IMR-90 (cell line): ENCODE measurements around the gene C1orf167. TPM values are rescaled to one million over a fixed set of nuclear protein-coding genes. Genes with fewer than 3 reads are reported as not detected.

Experiments used
- ATAC-seq: fragments of 200-7000 bp; cut with Tn5 transposase; 2 replicates; pipeline ENCODE4 v1.9.1; 2020; ENCODE audit warnings: low read depth, mild to moderate bottlenecking, moderate library complexity
- BruUV-seq: library from RNA; stranded (reverse); fragments of 400-500 nt; replicated peaks from 2 replicates; lab custom pipeline; 2021; lab: Mats Ljungman, UMichigan
- CTCF ChIA-PET: fragments of 300-600 bp; formaldehyde crosslinking; extraction: SDS; loops from one replicate; lab custom pipeline; 2021; ENCODE audit warnings: antibody characterized with exemption; lab: Yijun Ruan, JAX
- POLR2A ChIA-PET: fragments of 300-600 bp; sonication (Branson Sonifier 250); formaldehyde crosslinking; loops from one replicate; lab custom pipeline; 2022; ENCODE audit warnings: antibody characterized with exemption; ENCODE audit not compliant: unreplicated experiment; lab: Charles Lee
- DNase-seq: peaks from one replicate; pipeline ENCODE4 v3.0.0; 2013
- H2AFZ ChIP-seq: replicated peaks from 2 replicates; pipeline ENCODE3; 2013; ENCODE audit warnings: low read length, mild to moderate bottlenecking; ENCODE audit not compliant: poor library complexity
- H2AK5ac ChIP-seq: 2 replicates; pipeline ENCODE4 v1.6.1; 2013; ENCODE audit warnings: low read depth, low read length, inconsistent platforms
- H2AK9ac ChIP-seq: replicated peaks from 2 replicates; pipeline ENCODE3; 2013; ENCODE audit warnings: mild to moderate bottlenecking, low read depth, low read length, moderate library complexity; ENCODE audit not compliant: poor library complexity
- H2BK120ac ChIP-seq: 2 replicates; pipeline ENCODE4 v1.6.1; 2013; ENCODE audit warnings: low read depth, low read length, inconsistent platforms
- H2BK15ac ChIP-seq: 3 replicates; pipeline ENCODE4 v1.6.1; 2013; ENCODE audit warnings: low read depth, low read length, inconsistent platforms
- H2BK20ac ChIP-seq: 2 replicates; pipeline ENCODE4 v1.6.1; 2013; ENCODE audit warnings: low read depth, mild to moderate bottlenecking, inconsistent platforms, low read length, moderate library complexity
- H2BK5ac ChIP-seq: 2 replicates; pipeline ENCODE4 v1.6.1; 2013; ENCODE audit warnings: mild to moderate bottlenecking, low read depth, low read length, inconsistent platforms; ENCODE audit not compliant: poor library complexity, severe bottlenecking
- H3K14ac ChIP-seq: replicated peaks from 2 replicates; pipeline ENCODE4 v1.6.1; 2013; ENCODE audit warnings: low read depth, low read length, inconsistent platforms
- H3K18ac ChIP-seq: 2 replicates; pipeline ENCODE4 v1.6.1; 2013; ENCODE audit warnings: low read depth, low read length, control low read depth
- H3K23ac ChIP-seq: 2 replicates; pipeline ENCODE4 v1.6.1; 2013; ENCODE audit warnings: low read depth, low read length, inconsistent platforms
- H3K27ac ChIP-seq: 2 replicates; pipeline ENCODE4 v1.5.1; 2013; ENCODE audit warnings: mild to moderate bottlenecking, control low read depth, low read length; ENCODE audit not compliant: insufficient read depth
- H3K27me3 ChIP-seq: 2 replicates; pipeline ENCODE4 v1.6.1; 2013; ENCODE audit warnings: low read length; ENCODE audit not compliant: control insufficient read depth, insufficient read depth
- H3K36me3 ChIP-seq: 2 replicates; pipeline ENCODE4 v1.6.1; 2013; ENCODE audit warnings: low read length, mixed read lengths; ENCODE audit not compliant: control insufficient read depth, insufficient read depth
- H3K4ac ChIP-seq: 2 replicates; pipeline ENCODE4 v1.6.1; 2013; ENCODE audit warnings: low read depth, low read length, inconsistent platforms
- H3K4me1 ChIP-seq: 2 replicates; pipeline ENCODE4 v1.6.1; 2013; ENCODE audit warnings: low read length, mixed read lengths; ENCODE audit not compliant: control insufficient read depth, insufficient read depth
- H3K4me2 ChIP-seq: 2 replicates; pipeline ENCODE4 v1.6.1; 2013; ENCODE audit warnings: low read depth, mild to moderate bottlenecking, control low read depth, low read length, moderate library complexity
- H3K4me3 ChIP-seq: 2 replicates; pipeline ENCODE4 v1.5.1; 2013; ENCODE audit warnings: low read depth, mild to moderate bottlenecking, control low read depth, low read length, moderate library complexity; ENCODE audit not compliant: insufficient read depth
- H3K56ac ChIP-seq: 2 replicates; pipeline ENCODE4 v1.6.1; 2013; ENCODE audit warnings: low read length, inconsistent platforms; ENCODE audit not compliant: insufficient read depth; ENCODE audit errors: extremely low read depth
- H3K79me1 ChIP-seq, 2 experiments: 2 replicates each; pipeline ENCODE4 v1.6.1; 2013; ENCODE audit warnings: low read length in 2 of 2, inconsistent platforms in 1 of 2, low read depth in 1 of 2
- H3K9ac ChIP-seq: 2 replicates; pipeline ENCODE4 v1.6.1; 2013; ENCODE audit warnings: low read depth, low read length, control low read depth
- H3K9me1 ChIP-seq: 2 replicates; pipeline ENCODE4 v1.6.1; 2013; ENCODE audit warnings: low read length, inconsistent platforms; ENCODE audit not compliant: insufficient read depth
- H3K9me3 ChIP-seq: 2 replicates; pipeline ENCODE4 v1.6.1; 2013; ENCODE audit warnings: low read length; ENCODE audit not compliant: control insufficient read depth, insufficient read depth
- H4K20me1 ChIP-seq: 2 replicates; pipeline ENCODE4 v1.6.1; 2013; ENCODE audit warnings: low read length, inconsistent platforms; ENCODE audit not compliant: insufficient read depth
- H4K5ac ChIP-seq: 2 replicates; pipeline ENCODE4 v1.6.1; 2013; ENCODE audit warnings: mild to moderate bottlenecking, low read depth, low read length, control low read depth
- H4K8ac ChIP-seq, 2 experiments: 2 replicates each; pipeline ENCODE4 v1.6.1; 2013; ENCODE audit warnings: low read depth in 2 of 2, low read length in 2 of 2, control low read depth in 1 of 2, inconsistent platforms in 1 of 2
- H4K91ac ChIP-seq: 2 replicates; pipeline ENCODE4 v1.6.1; 2013; ENCODE audit warnings: low read depth, low read length, inconsistent platforms; ENCODE audit not compliant: insufficient read depth
- BHLHE40 ChIP-seq: fragments of 150-350 bp; IDR thresholded peaks from 2 replicates; pipeline ENCODE4 v1.6.1; 2016; ENCODE audit warnings: mild to moderate bottlenecking, low read depth, low read length
- CEBPB ChIP-seq: IDR thresholded peaks from 2 replicates; pipeline ENCODE4 v1.6.1; 2012; ENCODE audit warnings: low read depth, low read length, improper control_type of control experiment
- CHD1 ChIP-seq: IDR thresholded peaks from 2 replicates; pipeline ENCODE4 v1.6.1; 2012; ENCODE audit warnings: low read depth, low read length, improper control_type of control experiment
- FOS ChIP-seq: fragments of 150-350 bp; IDR thresholded peaks from 2 replicates; pipeline ENCODE4 v1.6.1; 2016; ENCODE audit warnings: low read depth, low read length
- MAFK ChIP-seq: IDR thresholded peaks from 2 replicates; pipeline ENCODE4 v1.6.1; 2012; ENCODE audit warnings: low read depth, low read length, improper control_type of control experiment
- MAZ ChIP-seq: IDR thresholded peaks from 2 replicates; pipeline ENCODE4 v1.6.1; 2012; ENCODE audit warnings: low read depth, mild to moderate bottlenecking, low read length, improper control_type of control experiment, moderate library complexity, borderline replicate concordance
- MXI1 ChIP-seq: IDR thresholded peaks from 2 replicates; pipeline ENCODE4 v1.6.1; 2012; ENCODE audit warnings: low read depth, mild to moderate bottlenecking, low read length, moderate library complexity, borderline replicate concordance
- NFE2L2 ChIP-seq: fragments of 150-350 bp; IDR thresholded peaks from 2 replicates; pipeline ENCODE4 v1.6.1; 2016; ENCODE audit warnings: low read depth, mild to moderate bottlenecking, low read length
- POLR2A ChIP-seq: IDR thresholded peaks from 2 replicates; pipeline ENCODE4 v1.6.1; 2012; ENCODE audit warnings: mild to moderate bottlenecking, low read depth, low read length
- RAD21 ChIP-seq: IDR thresholded peaks from 2 replicates; pipeline ENCODE4 v1.6.1; 2012; ENCODE audit warnings: low read length, improper control_type of control experiment
- RCOR1 ChIP-seq: IDR thresholded peaks from 2 replicates; pipeline ENCODE4 v1.6.1; 2012; ENCODE audit warnings: mild to moderate bottlenecking, low read length, improper control_type of control experiment; ENCODE audit not compliant: insufficient replicate concordance
- RFX5 ChIP-seq: IDR thresholded peaks from 2 replicates; pipeline ENCODE4 v1.8.0; 2012; ENCODE audit warnings: low read depth, mild to moderate bottlenecking, low read length, moderate library complexity
- SMC3 ChIP-seq: fragments of 150-350 bp; IDR thresholded peaks from 2 replicates; pipeline ENCODE4 v1.6.1; 2016; ENCODE audit warnings: low read depth, mild to moderate bottlenecking, antibody characterized with exemption, low read length, moderate library complexity
- WGBS, 2 experiments: methylation state at CpG; one replicate each; pipeline versions ENCODE4 v1.1.5 to v1.1.7; 2013; ENCODE audit warnings: missing lambda C conversion rate in 2 of 2; ENCODE audit not compliant: insufficient read length in 1 of 2; ENCODE audit errors: extremely low coverage in 2 of 2; 5-methylcytosine and 5-hydroxymethylcytosine counted together
- dilution Hi-C: fragments of 300-500 bp; cut with HindIII; formaldehyde crosslinking; loops from one replicate; pipeline ENCODE4 v1.14.3; 2018; ENCODE audit warnings: low sequenced_read_pairs; ENCODE audit not compliant: unreplicated experiment
- in situ Hi-C: fragments of 300-500 bp; cut with MboI; formaldehyde crosslinking; loops from 3 replicates; pipeline ENCODE4 v1.14.3; 2019; ENCODE audit warnings: low sequenced_read_pairs, inconsistent platforms, mixed read lengths
- intact Hi-C: fragments of 100-400 bp; cut with micrococcal nuclease; formaldehyde crosslinking; loops from 2 replicates; pipeline ENCODE4 v1.10.0; 2022
- polyA plus RNA-seq, 3 experiments: library from polyadenylated mRNA; depleted of rRNA; stranded (reverse); fragments of >200 nt; gene quantifications; 2 replicates each; pipeline ENCODE4 v1.2.3, GENCODE V29; 2012; ENCODE audit warnings: low replicate concordance in 1 of 3
- total RNA-seq: library from RNA; depleted of rRNA; stranded (reverse); fragments of >200 nt; gene quantifications from 2 replicates; pipeline ENCODE4 v1.2.3, GENCODE V29; 2012
- TF ChIP-seq, protein P1 (sequence below): conservative IDR thresholded peaks from 2 replicates; pipeline ENCODE4 v1.5.1; 2012; ENCODE audit warnings: mild to moderate bottlenecking, low read depth, low read length, improper control_type of control experiment
- TF ChIP-seq, protein P2 (sequence below): fragments of 150-350 bp; IDR thresholded peaks from 2 replicates; pipeline ENCODE4 v1.6.1; 2016; ENCODE audit warnings: low read depth, mild to moderate bottlenecking, low read length, moderate library complexity, borderline replicate concordance
- TF ChIP-seq, protein P3 (sequence below): fragments of 150-350 bp; IDR thresholded peaks from 2 replicates; pipeline ENCODE4 v1.6.1; 2017; ENCODE audit warnings: mild to moderate bottlenecking, antibody characterized with exemption, low read length, low read depth

C1orf167 gene
- total and polyA plus RNA-seq, 2 of the 4 experiments (the other 2 are of a cell fraction): under 0.01 to 0.15 TPM

DNA sequence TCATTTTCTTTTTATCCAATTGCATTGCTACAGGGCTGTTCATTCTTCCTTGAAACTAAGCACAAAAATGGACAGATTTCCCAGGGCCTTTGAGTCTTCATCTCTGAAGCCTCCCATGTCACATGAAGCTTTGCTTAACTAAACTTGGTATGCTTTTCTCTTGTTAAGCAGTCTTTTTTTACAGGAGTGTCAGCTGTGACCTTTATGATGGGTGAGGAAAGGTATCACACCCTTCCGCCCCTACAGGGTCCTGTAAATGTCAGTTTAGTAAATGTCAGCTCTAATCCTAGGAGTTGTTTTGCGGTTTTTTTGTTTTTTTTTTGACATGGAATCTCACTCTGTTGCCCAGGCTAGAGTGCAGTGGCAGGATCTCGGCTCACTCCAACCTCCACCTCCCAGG lies 28.7 kb upstream of the C1orf167 start:
- no TSS peak for BruUV-seq
- dilution Hi-C loops (no loop called here), in situ Hi-C loops (no loop called here), intact Hi-C loops (loop anchor here (10.0 kb wide), 1 partner anchor 459 kb away; the partner anchor contains the start of gene UBIAD1)
- no peak overlapping the region for H3K9ac ChIP-seq
- TF ChIP-seq MAFK (no peak), BHLHE40 (no peak), SMC3 (no peak), NFE2L2 (no peak), MAZ (no peak), RFX5 (no peak), CHD1 (no peak), MXI1 (no peak), RAD21 (no peak), FOS (no peak), CEBPB (no peak), POLR2A (no peak), RCOR1 (no peak)
- TF ChIP-seq, protein P1, sequence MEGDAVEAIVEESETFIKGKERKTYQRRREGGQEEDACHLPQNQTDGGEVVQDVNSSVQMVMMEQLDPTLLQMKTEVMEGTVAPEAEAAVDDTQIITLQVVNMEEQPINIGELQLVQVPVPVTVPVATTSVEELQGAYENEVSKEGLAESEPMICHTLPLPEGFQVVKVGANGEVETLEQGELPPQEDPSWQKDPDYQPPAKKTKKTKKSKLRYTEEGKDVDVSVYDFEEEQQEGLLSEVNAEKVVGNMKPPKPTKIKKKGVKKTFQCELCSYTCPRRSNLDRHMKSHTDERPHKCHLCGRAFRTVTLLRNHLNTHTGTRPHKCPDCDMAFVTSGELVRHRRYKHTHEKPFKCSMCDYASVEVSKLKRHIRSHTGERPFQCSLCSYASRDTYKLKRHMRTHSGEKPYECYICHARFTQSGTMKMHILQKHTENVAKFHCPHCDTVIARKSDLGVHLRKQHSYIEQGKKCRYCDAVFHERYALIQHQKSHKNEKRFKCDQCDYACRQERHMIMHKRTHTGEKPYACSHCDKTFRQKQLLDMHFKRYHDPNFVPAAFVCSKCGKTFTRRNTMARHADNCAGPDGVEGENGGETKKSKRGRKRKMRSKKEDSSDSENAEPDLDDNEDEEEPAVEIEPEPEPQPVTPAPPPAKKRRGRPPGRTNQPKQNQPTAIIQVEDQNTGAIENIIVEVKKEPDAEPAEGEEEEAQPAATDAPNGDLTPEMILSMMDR: no peak
- TF ChIP-seq, protein P2, sequence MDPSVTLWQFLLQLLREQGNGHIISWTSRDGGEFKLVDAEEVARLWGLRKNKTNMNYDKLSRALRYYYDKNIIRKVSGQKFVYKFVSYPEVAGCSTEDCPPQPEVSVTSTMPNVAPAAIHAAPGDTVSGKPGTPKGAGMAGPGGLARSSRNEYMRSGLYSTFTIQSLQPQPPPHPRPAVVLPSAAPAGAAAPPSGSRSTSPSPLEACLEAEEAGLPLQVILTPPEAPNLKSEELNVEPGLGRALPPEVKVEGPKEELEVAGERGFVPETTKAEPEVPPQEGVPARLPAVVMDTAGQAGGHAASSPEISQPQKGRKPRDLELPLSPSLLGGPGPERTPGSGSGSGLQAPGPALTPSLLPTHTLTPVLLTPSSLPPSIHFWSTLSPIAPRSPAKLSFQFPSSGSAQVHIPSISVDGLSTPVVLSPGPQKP: no peak
- TF ChIP-seq, protein P3, sequence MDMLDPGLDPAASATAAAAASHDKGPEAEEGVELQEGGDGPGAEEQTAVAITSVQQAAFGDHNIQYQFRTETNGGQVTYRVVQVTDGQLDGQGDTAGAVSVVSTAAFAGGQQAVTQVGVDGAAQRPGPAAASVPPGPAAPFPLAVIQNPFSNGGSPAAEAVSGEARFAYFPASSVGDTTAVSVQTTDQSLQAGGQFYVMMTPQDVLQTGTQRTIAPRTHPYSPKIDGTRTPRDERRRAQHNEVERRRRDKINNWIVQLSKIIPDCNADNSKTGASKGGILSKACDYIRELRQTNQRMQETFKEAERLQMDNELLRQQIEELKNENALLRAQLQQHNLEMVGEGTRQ: no peak
- no peak overlapping the region for H4K8ac ChIP-seq
- no peaks in the 10 kb centered on the region for H3K36me3 ChIP-seq
- peaks cover 23% of the 10 kb centered on the region for H3K9me1 ChIP-seq
- H2BK120ac ChIP-seq: no peak overlapping the region
- H4K20me1 ChIP-seq: peaks cover 2% of the 10 kb centered on the region; the same call in 1 of the 2 replicates
- H2BK5ac ChIP-seq: no peak overlapping the region
- ChIA-PET POLR2A (no interaction called here), CTCF (no interaction called here)
- no peak overlapping the region for H3K56ac ChIP-seq
- H2BK15ac ChIP-seq: no peak overlapping the region
- no CpG with 5 or more reads among the region's 3 CpGs for WGBS, 2 experiments
- no peaks in the 10 kb centered on the region for H3K27me3 ChIP-seq
- H3K27ac ChIP-seq: no peak overlapping the region
- H3K4me1 ChIP-seq: peaks cover 16% of the 10 kb centered on the region
- DNase-seq: no peak
- H2BK20ac ChIP-seq: no peak overlapping the region
- H4K5ac ChIP-seq: no peak overlapping the region
- H4K91ac ChIP-seq: no peak overlapping the region
- H2AK5ac ChIP-seq: no peak overlapping the region
- H3K18ac ChIP-seq: no peak overlapping the region
- H3K4ac ChIP-seq: no peak overlapping the region
- H3K9me3 ChIP-seq: no peaks in the 10 kb centered on the region
- no peak overlapping the region for H2AK9ac ChIP-seq
- H3K14ac ChIP-seq: no peak overlapping the region
- H2AFZ ChIP-seq: no peak overlapping the region
- H3K79me1 ChIP-seq: peaks cover 12 to 16% of the 10 kb centered on the region in 2 experiments
- no peak overlapping the region for H3K4me3 ChIP-seq
- H3K23ac ChIP-seq: no peak overlapping the region
- no peak overlapping the region for H3K4me2 ChIP-seq
- no peak for ATAC-seq
